Embryonic facial prominence (tissue), 1 donor: ENCODE measurements around the gene HCCS.

Experiments
- DNase-seq: peaks from one replicate; pipeline ENCODE4 v3.0.0-alpha.2; 2016; ENCODE audit errors: extremely low spot score

HCCS gene

DNA sequence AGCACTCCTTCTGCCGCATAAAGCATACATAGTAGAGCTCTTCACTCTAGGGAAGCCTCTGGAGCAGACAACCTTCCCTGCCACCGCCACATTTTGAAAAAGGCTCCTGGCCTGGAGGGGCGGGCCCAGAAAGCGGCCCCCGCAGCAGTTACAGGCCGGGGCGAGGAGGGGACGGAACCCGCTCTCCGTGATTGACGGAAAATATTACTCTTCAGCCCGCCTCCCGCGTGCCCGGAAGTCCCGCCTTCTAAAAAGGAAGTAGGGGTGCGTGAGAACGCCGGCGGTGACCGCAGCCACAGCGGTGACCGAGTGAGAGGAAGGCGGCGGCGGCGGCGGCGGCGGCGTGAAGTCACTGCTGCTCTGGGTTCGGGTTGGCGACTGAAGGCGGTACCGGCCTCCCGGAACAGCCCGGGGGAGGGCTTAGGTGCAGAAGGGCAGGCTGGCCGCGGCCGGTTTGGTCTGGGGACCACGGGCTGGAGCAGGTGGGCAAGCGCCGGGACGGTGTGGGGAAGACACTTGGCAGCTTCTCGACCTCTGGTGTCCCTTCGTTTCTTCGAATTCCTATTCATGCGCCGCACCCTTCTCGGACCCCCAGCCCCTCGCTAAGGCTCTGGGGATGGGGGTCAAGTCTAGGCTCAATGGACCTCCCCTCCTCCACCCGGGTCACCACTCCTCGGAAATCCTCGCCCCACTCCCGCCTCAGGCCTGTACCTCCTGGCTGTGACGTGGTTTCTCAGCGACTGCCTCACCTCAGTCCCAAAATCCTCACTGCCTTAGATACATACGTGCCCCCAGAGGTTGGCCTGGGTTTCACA, at the start of gene HCCS:
TSS of gene HCCS (plus strand) at position 296 of the 815 bp plus-strand sequence. CDS start 729 bp downstream, outside the sequence.
- DNase-seq: peak; percentile 59

DNA sequence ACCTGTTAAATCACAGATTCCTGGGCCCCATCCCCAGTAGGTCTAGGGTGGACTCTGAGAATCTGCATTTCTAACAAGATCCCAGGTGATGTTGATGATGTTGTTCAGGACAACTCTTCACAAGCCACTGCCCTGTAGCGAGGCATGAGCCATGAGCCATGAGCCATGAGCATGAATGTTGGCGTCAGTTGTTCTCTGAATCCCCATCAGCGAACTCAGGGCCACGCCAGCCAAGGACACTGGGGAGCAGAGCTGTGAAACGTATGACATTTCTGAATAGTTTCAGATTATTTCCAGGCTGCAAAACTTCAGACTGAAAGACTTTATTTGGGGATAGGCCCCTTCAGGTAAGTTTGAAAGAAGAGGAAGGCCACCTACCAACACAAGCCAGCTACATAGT, 46.9 kb upstream of the HCCS start:
- DNase-seq: no peak

DNA sequence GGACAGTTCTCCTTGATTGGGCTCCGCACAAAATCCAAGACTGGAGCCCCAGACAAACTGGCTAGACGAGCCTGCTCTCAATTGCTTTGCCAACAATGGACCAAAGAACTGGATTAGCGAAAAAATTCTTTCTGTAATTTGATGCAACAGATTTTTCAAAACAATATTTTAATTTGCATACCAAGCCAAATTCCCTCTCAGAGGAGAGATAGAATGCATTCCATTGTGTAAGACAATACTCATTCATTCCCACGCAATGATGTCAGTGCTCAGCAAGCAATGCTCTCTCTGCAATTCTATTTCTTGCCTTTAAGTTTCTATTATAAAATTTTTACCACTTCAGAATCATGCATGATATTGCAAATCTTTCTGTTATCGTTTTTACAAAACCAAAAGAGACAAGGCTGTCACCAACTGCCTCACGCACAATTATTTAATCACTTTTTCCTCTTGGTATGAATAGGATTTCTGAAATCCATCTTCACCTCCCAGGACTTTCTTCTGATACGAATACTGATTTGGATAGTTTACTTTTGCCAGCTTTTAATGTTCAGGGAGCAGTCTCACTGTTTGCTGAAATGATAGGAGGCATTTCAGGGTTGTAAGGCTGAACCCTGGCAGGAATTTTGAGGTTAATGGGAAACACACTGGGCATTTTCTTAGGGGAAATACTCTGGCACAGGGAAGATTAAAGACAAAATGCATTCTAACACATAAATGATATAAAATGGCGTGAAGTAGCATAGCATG, 46.1 kb upstream of the HCCS start:
- peak; percentile 27 for DNase-seq

DNA sequence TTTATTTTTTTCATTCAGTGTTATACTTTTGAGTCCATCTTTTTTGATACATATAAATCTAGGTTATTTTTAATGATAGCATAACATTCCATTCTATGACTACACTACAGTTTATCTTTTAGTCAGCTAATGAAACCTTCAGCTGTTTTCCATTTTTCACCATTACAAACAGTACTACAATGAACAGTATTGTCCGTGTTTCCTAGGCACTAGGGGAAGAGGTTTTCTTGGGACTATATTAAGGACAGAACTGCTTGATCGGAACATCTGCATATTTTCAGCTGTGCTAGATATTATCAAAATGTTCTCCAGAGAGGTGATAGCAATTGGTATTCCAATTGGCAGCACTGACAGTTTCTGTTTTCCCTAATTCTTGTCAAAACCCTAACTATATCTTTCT, 44.3 kb upstream of the HCCS start:
- DNase-seq: no peak

DNA sequence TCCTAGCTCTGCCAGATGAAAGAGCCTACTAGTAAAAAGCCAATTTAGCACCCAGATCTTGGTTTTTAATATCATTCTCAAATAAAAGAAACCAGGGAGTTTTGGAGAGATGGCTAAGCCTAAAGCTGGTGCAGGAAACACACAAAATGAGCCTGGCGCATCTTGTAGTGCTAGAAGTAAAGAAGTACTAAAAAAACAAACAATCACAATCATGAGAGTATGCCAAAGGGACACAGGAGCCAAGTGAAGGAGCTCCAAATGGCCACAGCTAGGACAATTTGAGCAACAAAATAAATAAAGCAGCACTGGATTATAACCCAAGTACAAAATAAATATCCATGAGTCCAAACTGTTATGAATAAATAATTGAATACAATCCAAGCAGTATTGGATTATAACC, 37.8 kb upstream of the HCCS start:
- DNase-seq: no peak

DNA sequence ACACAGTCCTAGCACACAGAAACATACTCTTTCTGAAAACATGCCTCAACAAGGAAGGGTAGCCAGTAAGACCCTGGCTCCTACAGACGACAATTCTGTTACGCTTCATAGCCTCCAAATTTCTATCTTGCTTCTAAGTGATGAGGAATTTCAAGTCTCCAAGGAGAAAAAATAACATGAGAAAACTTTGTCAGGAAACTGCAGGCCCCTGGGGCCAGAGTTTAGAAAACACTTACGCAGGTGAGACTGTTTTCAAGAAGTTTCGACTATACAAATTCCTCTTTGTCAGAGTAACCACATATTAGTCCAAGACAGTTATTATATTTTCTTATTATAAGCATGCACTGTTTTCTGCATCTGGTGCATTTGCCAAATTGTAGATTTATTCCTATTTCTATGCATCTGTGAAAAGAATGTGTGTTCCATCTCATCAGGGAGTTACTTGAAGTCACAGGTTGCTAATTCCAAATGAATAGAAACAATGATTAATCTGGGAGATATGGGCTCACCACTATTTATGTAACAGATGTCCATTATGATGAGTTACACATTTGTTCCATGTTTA, 30.3 kb upstream of the HCCS start:
- DNase-seq: no peak

DNA sequence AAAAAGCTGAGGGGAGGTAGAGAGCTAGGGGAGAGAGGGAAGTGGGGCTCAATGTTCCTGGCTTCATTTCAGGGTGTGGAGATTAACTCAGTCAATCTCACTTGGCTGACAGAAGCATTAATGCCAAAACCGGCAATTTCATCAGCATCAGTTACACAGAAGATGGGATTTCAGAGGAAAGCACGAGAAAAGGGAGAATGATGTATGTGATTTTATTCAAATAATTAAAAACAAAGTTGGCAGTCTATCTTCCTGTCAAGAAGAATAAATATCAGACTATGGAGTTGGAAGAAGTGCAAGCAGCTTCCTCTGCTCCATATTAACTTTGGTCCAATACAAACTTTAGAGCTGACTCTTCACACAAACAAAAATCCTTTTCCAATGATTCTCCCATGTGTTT, 29.6 kb upstream of the HCCS start:
- DNase-seq: no peak

DNA sequence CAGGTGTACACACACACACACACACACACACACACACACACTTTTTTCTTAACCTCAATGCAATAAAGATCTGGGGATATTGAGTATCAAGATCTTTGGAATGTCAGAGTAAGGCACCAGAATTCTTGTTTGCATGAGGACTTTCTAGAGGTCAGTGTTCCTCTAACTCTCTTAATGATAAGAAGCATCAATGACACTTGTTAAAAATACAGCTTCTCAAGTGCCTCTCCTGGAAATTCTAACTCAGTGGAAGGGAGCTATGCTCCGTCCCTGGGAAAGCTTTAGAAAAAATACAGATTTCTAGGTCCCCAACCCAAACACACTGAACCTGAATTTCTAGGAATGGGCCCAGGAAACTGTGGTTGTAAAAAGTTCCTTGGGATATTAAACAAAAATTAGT, 25.8 kb upstream of the HCCS start:
- no peak for DNase-seq

DNA sequence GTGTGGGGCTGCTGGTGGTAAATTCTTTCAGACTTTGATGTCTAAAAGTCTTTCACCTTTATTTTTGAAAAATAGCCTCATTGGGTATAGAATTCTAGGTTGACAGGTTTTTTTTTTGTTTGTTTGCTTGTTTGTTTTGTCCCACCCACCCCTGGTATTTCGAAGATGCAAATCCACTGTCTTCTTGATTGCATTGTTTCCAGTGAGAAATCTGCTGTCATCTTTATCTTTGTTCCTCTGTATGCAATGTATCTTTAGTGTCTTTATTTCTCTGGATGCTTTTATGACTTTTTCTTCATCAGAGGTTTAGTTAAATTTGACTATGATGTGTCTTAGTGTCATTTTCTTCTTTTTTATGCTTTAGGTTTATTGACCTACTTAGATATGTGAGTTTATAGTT, 21.3 kb upstream of the HCCS start:
- no peak for DNase-seq

DNA sequence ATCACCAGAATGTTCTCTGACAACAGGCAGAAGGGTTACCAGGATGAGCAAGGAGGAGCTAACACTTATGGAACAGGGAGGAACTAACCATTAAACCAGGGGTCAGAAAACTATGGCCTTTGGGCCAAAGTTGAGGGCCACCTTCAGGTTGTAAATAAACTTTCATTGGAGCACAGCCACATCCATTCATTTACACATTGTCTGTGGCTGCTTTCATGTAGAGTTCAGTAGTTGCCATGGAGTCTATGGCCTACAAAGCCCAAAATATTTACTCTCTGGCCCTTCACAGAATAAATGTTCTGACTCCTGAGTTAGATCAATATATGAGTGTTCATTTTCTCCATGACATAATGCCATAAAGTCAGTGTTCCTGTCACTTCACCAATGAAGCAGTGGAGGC, 13.2 kb upstream of the HCCS start:
- no peak for DNase-seq

DNA sequence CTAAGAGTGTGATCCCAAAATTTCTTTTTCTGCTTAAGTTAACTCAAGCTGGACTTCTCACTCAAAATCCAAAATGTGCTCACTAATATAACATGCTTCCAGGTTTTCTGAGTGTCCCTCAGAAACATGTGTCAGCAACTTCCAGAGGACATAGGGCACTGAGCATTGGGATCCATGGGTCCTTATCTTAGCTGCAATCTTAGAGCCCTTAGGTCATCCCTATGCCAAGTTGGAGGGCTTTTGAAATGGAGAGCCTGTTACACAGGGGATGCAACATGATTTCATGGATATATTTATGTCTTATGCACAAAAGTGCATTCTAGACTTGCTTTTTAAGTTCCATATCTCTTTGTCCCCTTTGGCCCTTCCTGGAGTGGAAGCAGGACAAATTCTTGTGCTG, 11.7 kb upstream of the HCCS start:
- no peak for DNase-seq

DNA sequence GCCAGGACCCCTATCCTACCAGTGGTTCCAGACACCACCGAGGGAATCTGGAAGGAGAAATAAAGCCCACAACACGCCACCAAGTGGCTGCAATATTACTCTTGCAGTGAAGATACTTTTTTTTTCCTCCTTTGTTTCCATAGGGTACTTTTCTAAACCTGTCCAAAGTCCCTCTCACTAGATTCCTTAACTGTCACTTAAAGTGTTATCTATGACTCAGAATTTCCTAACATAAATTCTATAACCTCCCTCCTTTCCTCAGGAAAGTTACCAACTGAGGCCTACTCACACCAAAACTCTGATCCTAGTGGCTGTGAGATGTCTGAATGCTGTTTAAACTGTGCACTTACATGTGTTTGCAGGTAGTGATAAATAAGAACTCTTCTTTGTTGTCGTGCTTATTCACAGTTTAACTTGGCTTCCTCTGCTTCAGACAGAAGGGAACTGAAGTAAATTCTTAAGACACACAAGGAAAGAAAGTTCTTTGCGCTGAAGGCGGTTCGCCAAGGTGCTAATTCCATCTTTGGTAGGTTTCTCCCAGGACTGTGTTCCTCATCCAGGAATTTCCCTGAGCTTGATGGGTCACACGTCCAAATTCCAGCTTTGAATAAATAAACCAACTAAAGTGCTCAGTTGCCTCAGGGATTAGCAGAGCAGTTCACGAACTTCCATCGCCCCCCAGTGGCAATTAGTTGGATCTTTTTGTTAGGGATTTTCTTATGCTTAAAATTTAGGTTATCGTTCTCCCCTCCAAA, 10.7 kb upstream of the HCCS start:
- peak; percentile 21 for DNase-seq

DNA sequence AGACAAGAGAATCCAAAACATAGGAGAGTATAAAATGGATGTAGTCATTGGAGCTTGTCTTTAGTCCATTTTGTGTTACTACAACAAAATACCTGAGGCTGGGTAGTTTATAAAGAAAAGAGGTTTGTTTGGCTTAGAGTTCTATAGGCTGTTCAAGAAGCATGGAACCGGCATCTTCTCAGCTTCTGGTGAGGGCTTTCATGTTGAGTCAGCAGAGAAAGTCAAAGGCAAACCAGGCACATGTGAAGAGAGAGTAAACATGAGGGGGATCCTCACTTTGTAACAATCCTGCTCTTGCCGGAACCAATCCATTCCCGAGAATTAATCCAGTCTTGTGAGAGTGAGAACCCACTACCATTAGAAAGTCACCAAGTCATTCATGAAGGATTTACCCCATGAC, 8.1 kb upstream of the HCCS start:
- DNase-seq: no peak

DNA sequence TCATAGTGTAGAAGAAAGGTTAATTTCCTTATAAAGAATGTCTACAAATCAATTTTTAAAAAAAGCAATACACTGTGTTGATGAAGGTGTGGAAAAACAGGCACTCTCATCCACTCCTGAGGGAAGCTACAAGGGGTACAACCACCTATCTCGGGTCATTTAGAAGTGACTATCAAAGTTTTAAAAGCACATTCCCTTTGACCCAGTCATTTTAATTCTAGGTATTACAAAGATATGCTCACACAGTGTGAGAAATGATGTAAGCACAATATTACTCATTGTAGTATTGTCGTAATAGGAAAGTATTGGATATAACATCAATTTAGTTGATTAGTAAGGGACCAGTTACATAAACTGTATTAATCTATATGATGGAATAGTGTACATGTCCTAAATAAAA, 7.4 kb upstream of the HCCS start:
- DNase-seq: no peak

DNA sequence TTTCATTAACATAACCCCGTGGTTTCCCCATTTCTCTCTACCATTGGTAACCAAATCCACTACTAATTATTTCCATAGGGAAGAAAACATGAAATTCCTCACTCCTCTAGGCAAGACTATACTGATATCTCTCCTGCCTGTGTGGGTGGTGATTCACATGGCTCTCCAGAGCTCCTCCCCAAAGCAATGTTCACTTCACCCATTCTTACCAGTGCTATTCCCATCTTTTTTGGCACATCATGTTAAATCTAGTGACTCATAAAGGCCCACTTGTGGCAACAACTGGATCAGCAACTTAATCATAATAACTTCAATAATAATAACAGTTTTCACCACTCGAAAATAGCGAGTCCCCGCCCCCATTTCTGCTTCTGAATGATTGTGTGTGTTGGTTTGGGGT, 6.1 kb upstream of the HCCS start:
- no peak for DNase-seq

DNA sequence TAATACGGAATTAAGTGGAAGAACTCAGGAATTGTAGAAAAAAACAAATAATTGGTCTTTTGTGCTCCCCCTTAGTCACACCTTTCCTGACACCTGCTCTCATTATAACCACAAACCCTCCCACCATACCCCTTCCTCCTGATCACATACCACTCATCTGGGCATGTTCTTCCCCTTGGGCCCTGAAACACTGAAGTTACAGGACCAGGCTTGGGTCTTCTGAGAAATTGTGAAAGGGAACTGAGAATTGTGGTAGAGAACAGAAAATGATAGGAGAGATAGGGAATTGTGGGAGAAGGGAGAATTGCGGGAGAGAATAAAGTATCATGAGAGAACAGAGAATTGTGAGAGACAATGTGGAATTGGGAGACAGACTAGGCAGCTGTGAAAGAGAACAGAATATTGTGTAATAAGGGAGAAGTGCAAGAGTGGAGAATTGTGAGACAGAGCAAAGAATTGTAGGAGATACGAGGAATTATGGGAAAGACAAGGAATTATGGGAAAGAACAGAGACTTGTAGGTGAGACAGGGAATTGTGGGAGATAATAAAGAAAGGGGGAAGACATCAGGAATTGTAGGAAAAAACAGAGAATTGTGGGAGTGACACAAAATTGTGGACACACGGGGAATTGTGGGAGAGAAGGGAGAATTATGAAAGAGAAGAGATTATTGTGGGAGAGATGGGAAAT, 2.7 kb upstream of the HCCS start:
- no peak for DNase-seq

DNA sequence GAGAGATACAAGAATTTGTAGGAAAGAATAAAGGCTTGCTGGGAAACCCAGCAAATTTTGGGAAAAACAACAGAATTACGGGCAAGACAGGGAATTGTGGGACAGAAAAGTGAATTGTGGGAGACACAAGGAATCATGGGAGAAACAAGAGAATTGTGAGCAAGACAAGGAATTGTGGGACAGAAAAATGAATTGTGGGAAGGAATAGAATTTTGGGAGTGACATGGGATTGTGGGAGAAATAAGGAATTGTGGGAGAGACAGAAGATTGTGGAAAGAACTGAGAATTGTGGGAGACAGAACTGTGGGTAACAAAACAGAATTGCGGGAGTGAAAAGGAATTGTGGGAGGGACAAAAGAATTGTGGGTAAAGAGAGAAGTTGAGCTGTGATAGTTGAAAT, 1.2 kb upstream of the HCCS start:
- no peak for DNase-seq

DNA sequence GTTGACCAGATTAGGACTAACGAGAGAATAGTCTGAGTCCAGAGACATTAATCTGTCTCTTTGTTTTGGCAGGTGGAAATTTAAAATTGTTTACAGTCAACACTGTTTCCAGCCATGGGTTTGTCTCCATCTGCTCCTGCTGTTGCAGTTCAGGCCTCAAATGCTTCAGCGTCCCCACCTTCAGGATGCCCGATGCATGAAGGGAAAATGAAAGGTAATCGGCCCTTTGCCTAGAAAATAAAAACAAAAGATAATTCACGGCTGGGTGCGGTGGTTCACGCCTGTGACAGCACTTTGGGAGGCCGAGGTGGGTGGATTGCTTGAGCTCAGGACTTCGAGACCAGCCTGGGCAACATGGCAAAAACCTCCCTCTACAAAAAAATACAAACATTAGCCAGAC, 815 bp downstream of the HCCS start:
- no peak for DNase-seq

DNA sequence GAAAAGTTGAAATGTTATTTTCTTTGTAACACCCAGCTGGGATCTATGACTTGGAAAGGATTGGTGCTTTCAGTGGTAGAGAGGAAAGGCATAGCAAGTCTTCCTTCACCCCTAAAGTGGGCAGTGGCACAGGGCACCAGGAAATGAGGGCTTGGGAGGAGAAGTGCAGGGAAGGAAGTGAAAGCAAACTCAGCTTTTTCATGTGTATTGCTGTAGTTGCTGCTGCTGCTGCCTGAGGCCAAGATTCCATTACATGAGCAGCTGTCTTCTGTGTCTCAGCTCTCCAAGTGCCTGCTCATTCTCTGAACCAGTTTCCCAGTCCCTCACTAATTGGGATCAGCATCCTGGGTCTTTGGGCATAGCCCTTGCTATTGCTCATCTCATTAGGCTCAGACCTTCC, 2.6 kb downstream of the HCCS start:
- no peak for DNase-seq

DNA sequence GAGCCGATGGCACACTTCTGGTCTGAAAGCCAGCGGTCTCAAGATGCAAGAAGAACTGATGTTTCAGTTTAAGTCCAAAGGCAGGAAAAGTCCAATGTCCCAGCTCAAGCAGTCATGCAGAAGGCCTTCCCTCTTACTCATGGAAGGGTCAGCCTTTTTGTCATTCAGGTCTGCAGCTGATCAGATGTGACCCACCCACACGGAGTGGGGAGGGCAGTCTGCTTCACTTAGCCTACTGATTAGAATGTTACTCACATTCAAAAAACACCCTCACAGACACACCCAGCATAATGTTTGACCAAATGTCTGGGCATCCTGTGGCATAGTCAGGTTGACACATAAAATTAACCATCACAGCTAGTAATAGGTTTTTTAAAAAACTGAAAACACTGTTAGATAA, 6.6 kb downstream of the HCCS start:
- DNase-seq: no peak

DNA sequence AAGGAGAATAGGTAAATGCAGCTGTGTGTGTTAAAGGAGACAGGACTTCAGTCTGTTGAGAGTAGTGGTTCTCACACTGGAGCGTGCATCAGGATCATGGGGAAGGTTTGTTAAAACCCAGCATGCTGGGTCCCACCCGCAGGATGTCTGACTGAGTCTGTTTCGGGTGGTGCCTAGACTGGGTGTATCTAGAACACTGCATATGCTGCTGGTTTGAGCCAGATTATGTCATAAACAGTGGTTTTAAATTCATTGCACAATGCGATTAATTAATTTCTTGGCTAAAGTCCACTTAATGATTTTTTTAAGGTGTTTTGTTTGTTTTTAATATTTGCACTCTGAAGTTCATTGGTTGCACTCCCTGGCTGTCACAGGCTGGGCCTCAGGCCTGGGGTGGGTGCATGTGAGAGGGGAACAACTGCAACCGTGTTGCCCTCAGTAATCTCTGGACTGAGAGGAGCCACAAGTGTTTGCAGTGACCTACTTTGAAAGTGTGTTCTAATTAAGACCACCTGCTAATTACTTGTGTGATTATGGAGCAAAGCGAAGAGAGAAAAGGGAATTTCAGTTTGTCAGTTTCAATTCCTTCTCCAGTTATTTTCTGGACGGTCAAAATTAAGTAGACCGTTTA, 8.3 kb downstream of the HCCS start:
- DNase-seq: no peak
